Right atrium auricular region (tissue), 2 donors: ENCODE data around the gene ANTXR1. TPM values are rescaled to one million over a fixed set of nuclear protein-coding genes. Genes with fewer than 3 reads are reported as not detected.

ENCODE experiments used
- DNase-seq: peaks from one replicate; pipeline ENCODE4 v3.0.0-alpha.2; 2019; ENCODE audit warnings: low spot score
- H3K27ac ChIP-seq, 2 donors: fragments of 200-600 bp; sonication (generic); 1 replicate in 1 of 2; 2 replicates in 1 of 2; pipeline ENCODE4 v1.5.1; 2016 to 2019
- H3K27me3 ChIP-seq, 2 donors: fragments of 200-600 bp; sonication (generic); one replicate each; pipeline versions ENCODE4 v1.5.1 to v1.6.0; 2017 to 2019
- H3K36me3 ChIP-seq: fragments of 200-600 bp; sonication (generic); one replicate; pipeline ENCODE4 v1.5.1; 2016
- H3K4me1 ChIP-seq, 2 donors: fragments of 200-600 bp; sonication (generic); one replicate each; pipeline versions ENCODE4 v1.5.1 to v1.6.0; 2017 to 2019
- H3K4me3 ChIP-seq, 2 donors: fragments of 200-600 bp; sonication (generic); 1 replicate in 1 of 2; 2 replicates in 1 of 2; pipeline ENCODE4 v1.5.1; 2017 to 2019; ENCODE audit warnings: mild to moderate bottlenecking in 1 of 2, moderate library complexity in 1 of 2
- H3K9me3 ChIP-seq, 2 donors: fragments of 200-600 bp; sonication (generic); one replicate each; pipeline ENCODE4 v1.5.1; 2019
- total RNA-seq, 2 donors: library from RNA; depleted of rRNA; stranded (reverse); fragments of >200 nt; gene quantifications; one replicate each; pipeline ENCODE4 v1.1.0, GENCODE V29; 2016
- TF ChIP-seq, protein P1 (sequence below), 2 donors: fragments of 200-600 bp; sonication (generic); IDR thresholded peaks; one replicate each; pipeline ENCODE4 v1.5.1; 2019; ENCODE audit warnings: antibody characterized with exemption in 2 of 2

ANTXR1 gene
- total RNA-seq, 2 donors from 2014 or later = 27.3 to 52.2 TPM

GRCh38 chr2:69081757-69082156, 68.8 kb downstream of the ANTXR1 start:
- H3K36me3 ChIP-seq = no peaks in the 10 kb centered on the region
- H3K9me3 ChIP-seq = no peaks in the 10 kb centered on the region
- peak overlapping the region in 1 of 2 donors; percentile 49 for H3K27ac ChIP-seq
- H3K4me3 ChIP-seq = no peak overlapping the region
- H3K4me1 ChIP-seq = peaks cover 0 to 17% of the 10 kb centered on the region in 2 donors
- TF ChIP-seq, protein P1, sequence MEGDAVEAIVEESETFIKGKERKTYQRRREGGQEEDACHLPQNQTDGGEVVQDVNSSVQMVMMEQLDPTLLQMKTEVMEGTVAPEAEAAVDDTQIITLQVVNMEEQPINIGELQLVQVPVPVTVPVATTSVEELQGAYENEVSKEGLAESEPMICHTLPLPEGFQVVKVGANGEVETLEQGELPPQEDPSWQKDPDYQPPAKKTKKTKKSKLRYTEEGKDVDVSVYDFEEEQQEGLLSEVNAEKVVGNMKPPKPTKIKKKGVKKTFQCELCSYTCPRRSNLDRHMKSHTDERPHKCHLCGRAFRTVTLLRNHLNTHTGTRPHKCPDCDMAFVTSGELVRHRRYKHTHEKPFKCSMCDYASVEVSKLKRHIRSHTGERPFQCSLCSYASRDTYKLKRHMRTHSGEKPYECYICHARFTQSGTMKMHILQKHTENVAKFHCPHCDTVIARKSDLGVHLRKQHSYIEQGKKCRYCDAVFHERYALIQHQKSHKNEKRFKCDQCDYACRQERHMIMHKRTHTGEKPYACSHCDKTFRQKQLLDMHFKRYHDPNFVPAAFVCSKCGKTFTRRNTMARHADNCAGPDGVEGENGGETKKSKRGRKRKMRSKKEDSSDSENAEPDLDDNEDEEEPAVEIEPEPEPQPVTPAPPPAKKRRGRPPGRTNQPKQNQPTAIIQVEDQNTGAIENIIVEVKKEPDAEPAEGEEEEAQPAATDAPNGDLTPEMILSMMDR (IDR thresholded peaks at IDR 0.05) = no peak
- DNase-seq = no peak
- H3K27me3 ChIP-seq = no peaks in the 10 kb centered on the region

DNA sequence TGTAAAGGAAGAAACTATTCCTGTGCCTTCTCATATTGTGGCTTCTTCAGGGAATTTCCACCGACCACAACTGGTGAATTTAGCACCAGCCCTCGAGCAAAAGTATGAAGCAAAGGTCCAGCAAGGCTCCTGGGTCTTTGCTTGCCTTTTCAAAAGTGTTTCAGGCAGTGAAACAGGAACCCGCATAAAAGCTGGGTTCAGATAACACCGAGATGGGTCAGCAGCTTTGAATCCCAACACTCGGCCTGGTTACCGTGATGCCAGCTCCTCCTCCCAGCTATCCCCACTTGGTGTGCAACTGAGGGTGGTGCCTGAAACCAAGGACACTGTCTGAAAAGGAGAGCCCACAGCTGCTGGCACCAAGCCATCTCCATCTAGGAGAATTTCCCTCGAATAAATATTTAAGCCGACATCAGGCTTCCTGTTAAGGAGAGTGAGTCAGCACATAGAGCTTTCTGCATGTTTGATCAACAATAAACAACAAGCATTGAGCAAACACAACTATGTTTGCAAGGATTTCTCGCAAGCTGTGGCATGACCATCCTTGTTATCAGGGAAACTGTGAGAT, 69.5 kb downstream of the ANTXR1 start:
- no peaks in the 10 kb centered on the region for H3K27me3 ChIP-seq
- TF ChIP-seq, protein P1 (IDR thresholded peaks at IDR 0.05) = no peak
- no peak for DNase-seq
- peaks cover 0 to 20% of the 10 kb centered on the region in 2 donors for H3K4me1 ChIP-seq
- H3K27ac ChIP-seq = peak overlapping the region; percentile 34 to 52
- no peak overlapping the region for H3K4me3 ChIP-seq
- H3K36me3 ChIP-seq = no peaks in the 10 kb centered on the region
- no peaks in the 10 kb centered on the region for H3K9me3 ChIP-seq

- Histone ChIP-seq H3K27ac (peak overlapping the region; percentile 34 to 52), H3K9me3 (no peaks in the 10 kb centered on the region), H3K36me3 (no peaks in the 10 kb centered on the region), H3K27me3 (no peaks in the 10 kb centered on the region), H3K4me3 (no peak overlapping the region), H3K4me1 (peaks cover 0 to 25% of the 10 kb centered on the region in 2 donors)
- DNase-seq = no peak
- TF ChIP-seq, protein P1 (IDR thresholded peaks at IDR 0.05) = no peak
Observed at GRCh38 chr2:69083235-69083748, 70.3 kb downstream of the ANTXR1 start.

DNA sequence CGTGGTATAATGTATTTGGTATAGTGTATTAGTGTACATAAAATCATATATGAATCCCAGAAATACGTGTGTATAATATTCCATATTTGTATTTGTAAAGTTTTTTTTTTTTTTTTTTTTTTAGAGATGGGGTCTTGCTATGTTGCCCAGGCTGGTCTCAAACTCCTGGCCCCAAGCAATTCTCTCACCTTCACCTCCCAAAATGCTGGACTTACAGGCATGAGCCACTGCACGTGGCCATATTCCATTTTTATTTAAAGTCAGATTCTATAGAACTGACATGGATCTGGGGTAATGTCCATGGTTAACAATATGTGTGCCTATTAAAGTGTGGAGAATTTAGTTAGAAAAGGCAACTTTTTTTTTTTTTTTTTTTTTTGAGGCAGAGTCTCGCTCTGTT, 71.5 kb downstream of the ANTXR1 start:
- Histone ChIP-seq H3K27ac (no peak overlapping the region), H3K36me3 (no peaks in the 10 kb centered on the region), H3K27me3 (no peaks in the 10 kb centered on the region), H3K4me1 (peaks cover 0 to 32% of the 10 kb centered on the region in 2 donors), H3K4me3 (no peak overlapping the region), H3K9me3 (no peaks in the 10 kb centered on the region)
- no peak for DNase-seq
- TF ChIP-seq, protein P1 (IDR thresholded peaks at IDR 0.05) = no peak

- Histone ChIP-seq H3K9me3 (no peaks in the 10 kb centered on the region), H3K27ac (no peak overlapping the region), H3K4me3 (no peak overlapping the region), H3K36me3 (no peaks in the 10 kb centered on the region), H3K27me3 (no peaks in the 10 kb centered on the region), H3K4me1 (peaks cover 0 to 32% of the 10 kb centered on the region in 2 donors)
- no peak for DNase-seq
- TF ChIP-seq, protein P1 (IDR thresholded peaks at IDR 0.05) = no peak
Observed at GRCh38 chr2:69086466-69086865, 73.5 kb downstream of the ANTXR1 start.
